HG03135 (cell line): ENCODE measurements around the gene LRFN2.

Source experiments
- ATAC-seq: cut with Tn5 transposase; IDR thresholded peaks from one replicate; pipeline ENCODE4 v1.9.1; 2021; ENCODE audit warnings: mild to moderate bottlenecking, moderate library complexity; ENCODE audit not compliant: unreplicated experiment

The LRFN2 gene

GRCh38 chr6:40480678-40481077 is 106.5 kb downstream of the LRFN2 start:
- no peak for ATAC-seq

- ATAC-seq = no peak
These were observed 107.5 kb downstream of the LRFN2 start for GRCh38 chr6:40479706-40480105.

- no peak for ATAC-seq
These were observed 109.7 kb downstream of the LRFN2 start for GRCh38 chr6:40477246-40478126.

- no peak for ATAC-seq
These were observed 110.5 kb downstream of the LRFN2 start for GRCh38 chr6:40476673-40477072.

GRCh38 chr6:40474937-40475336 is 112.2 kb downstream of the LRFN2 start:
- no peak for ATAC-seq

- ATAC-seq = no peak
These were observed 114.1 kb downstream of the LRFN2 start for GRCh38 chr6:40473026-40473425.

- no peak for ATAC-seq
These were observed 114.8 kb downstream of the LRFN2 start for GRCh38 chr6:40472353-40472752.

- ATAC-seq = no peak
These were observed 115.9 kb downstream of the LRFN2 start for GRCh38 chr6:40471243-40471642.

- ATAC-seq = no peak
These were observed 117.8 kb downstream of the LRFN2 start for GRCh38 chr6:40469323-40469722.

- no peak for ATAC-seq
These were observed 120.1 kb downstream of the LRFN2 start for GRCh38 chr6:40466986-40467539.

- ATAC-seq = no peak
These were observed 125.5 kb downstream of the LRFN2 start for GRCh38 chr6:40461643-40462042.

- no peak for ATAC-seq
These were observed 126.8 kb downstream of the LRFN2 start for GRCh38 chr6:40460380-40460779.

- no peak for ATAC-seq
These were observed 129.9 kb downstream of the LRFN2 start for GRCh38 chr6:40457261-40457660.

- ATAC-seq = no peak
These were observed 130.7 kb downstream of the LRFN2 start for GRCh38 chr6:40456390-40457013.

- no peak for ATAC-seq
These were observed 131.3 kb downstream of the LRFN2 start for GRCh38 chr6:40455686-40456389.

- ATAC-seq = no peak
These were observed 136.7 kb downstream of the LRFN2 start for GRCh38 chr6:40450483-40450882.

GRCh38 chr6:40444811-40445210 is 142.4 kb downstream of the LRFN2 start:
- ATAC-seq = no peak

- ATAC-seq = no peak
These were observed 142.9 kb downstream of the LRFN2 start for GRCh38 chr6:40444312-40444711.

GRCh38 chr6:40443842-40444241 is 143.3 kb downstream of the LRFN2 start:
- no peak for ATAC-seq

GRCh38 chr6:40442591-40442990 is 144.6 kb downstream of the LRFN2 start:
- ATAC-seq = no peak

GRCh38 chr6:40441150-40441549 is 146.0 kb downstream of the LRFN2 start:
- no peak for ATAC-seq
